Measurements from ENCODE around the gene HCST.

HCST gene

GRCh38 chr19:35898499-35898809 is 3.9 kb upstream of the HCST start:
- TF ChIP-seq CTCF (IDR thresholded peaks at IDR 0.05): no peak
- Histone ChIP-seq H3K27ac (peak overlapping the region; percentile 58 to 91), H3K4me3 (peak overlapping the region; percentile 82)
- DNase-seq (ENCODE audit: low spot score): no peak

GRCh38 chr19:35899547-35900214 is 2.6 kb upstream of the HCST start:
- Histone ChIP-seq H3K27ac (peak overlapping the region; percentile 58 to 91), H3K4me3 (peak overlapping the region; percentile 82)
- no peak for DNase-seq (ENCODE audit: low spot score)
- TF ChIP-seq CTCF (IDR thresholded peaks at IDR 0.05): no peak

GRCh38 chr19:35901055-35901644 is 1.2 kb upstream of the HCST start:
- Histone ChIP-seq H3K4me3 (peak overlapping the region; percentile 82), H3K27ac (peak overlapping the region in 1 of 2 donors; percentile 91)
- DNase-seq (ENCODE audit: low spot score): no peak
- TF ChIP-seq CTCF (IDR thresholded peaks at IDR 0.05): no peak

- DNase-seq (ENCODE audit: low spot score): no peak
- Histone ChIP-seq H3K4me3 (peak overlapping the region; percentile 21), H3K27ac (peak overlapping the region; percentile 13 to 91)
- TF ChIP-seq CTCF (IDR thresholded peaks at IDR 0.05): no peak
Measured at GRCh38 chr19:35902870-35903475, 644 bp downstream of the HCST start.

DNA sequence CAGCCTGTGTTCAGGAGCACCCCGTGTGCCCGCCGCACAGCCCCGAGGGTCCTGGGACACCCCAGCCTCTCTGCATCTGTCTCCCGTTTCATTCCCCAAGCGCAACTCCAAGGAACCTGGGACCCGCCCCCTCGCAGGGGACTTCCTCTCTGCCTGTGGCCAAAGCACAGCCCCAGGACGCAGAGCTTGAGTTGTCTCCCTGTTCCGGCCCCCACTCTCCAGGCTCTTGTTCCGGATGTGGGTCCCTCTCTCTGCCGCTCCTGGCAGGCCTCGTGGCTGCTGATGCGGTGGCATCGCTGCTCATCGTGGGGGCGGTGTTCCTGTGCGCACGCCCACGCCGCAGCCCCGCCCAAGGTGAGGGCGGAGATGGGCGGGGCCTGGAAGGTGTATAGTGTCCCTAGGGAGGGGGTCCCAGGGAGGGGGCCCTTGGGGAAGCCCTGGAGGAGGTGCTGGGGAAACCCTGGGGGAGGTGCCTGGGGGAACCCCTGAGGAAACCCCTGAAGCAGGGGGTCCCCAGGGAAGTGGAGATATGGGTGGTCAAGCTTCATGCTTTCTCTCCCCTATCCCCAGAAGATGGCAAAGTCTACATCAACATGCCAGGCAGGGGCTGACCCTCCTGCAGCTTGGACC is 1.3 kb downstream of the HCST start:
- H3K4me3 ChIP-seq: peak overlapping the region; percentile 21
- TF ChIP-seq CTCF (IDR thresholded peaks at IDR 0.05): no peak
- H3K27ac ChIP-seq: peak overlapping the region; percentile 13 to 91
- DNase-seq (ENCODE audit: low spot score): no peak

DNA sequence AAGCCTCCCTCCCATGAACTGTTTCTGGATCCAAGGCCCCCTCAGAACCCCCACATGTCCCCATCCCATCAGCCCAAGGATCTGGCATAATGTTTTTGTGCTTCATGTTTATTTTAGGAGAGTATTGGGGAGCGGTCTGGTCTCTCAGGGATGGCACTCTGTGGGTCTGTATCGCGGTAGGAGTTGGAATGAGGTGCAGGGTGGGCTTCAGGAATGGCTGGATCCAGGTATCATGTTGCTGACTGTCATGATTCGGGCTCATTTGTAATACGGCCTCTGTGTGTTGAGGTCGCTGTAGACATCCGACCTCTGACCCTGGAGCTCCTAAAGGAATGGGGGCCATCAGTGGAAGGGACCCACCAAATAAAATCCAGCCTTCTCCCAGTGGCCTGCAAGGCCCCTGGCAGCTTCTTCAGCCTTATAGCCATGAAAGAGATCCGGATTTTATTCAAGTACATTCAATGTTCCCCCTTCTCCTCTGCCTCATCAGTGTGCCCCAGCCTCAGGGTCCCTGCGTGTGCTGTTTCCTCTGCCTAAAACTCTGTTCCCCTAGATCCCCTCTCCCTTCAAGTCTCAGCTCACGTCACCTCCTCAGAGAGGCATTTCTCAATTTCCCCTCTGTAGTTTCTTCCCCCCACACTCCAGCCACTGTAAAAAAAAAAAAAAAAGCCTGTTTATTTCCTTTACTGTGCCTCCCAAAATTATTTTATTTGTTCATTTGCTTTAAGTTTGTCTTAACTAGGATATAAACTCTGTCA is 2.2 kb downstream of the HCST start:
- TF ChIP-seq CTCF (IDR thresholded peaks at IDR 0.05): no peak
- Histone ChIP-seq H3K4me3 (no peak overlapping the region), H3K27ac (peak overlapping the region in 1 of 2 donors; percentile 91)
- DNase-seq (ENCODE audit: low spot score): no peak
